ENCODE measurements around the gene RALGAPA2. TPM values are rescaled to one million over a fixed set of nuclear protein-coding genes. Genes with fewer than 3 reads are reported as not detected.

Gene RALGAPA2
- total and polyA plus RNA-seq, 7 donors = 8.4 to 23.2 (median 18.5) TPM

GRCh38 chr20:20391115-20391514 lies 321.3 kb downstream of the RALGAPA2 start:
- no peaks in the 10 kb centered on the region for H3K27me3 ChIP-seq
- H3K4me3 ChIP-seq = no peak overlapping the region
- 93% methylated on average over 4 of the region's 4 CpGs for WGBS, 2 donors
- H3K9me3 ChIP-seq = no peaks in the 10 kb centered on the region
- no peak overlapping the region for H3K27ac ChIP-seq
- intact Hi-C loops (cut with DNase I) = no loop called here
- no peak for DNase-seq
- H3K36me3 ChIP-seq = peaks cover 0 to 12% (median 0%) of the 10 kb centered on the region in 4 donors
- TF ChIP-seq POLR2A (IDR thresholded peaks at IDR 0.05) (no peak), POLR2AphosphoS5 (IDR thresholded peaks at IDR 0.05) (no peak), EP300 (IDR thresholded peaks at IDR 0.05) (no peak), CTCF (IDR thresholded peaks at IDR 0.05) (no peak)
- no peaks in the 10 kb centered on the region for H3K4me1 ChIP-seq

GRCh38 chr20:20390393-20390792 lies 322.1 kb downstream of the RALGAPA2 start:
- Histone ChIP-seq H3K36me3 (peaks cover 0 to 12% (median 0%) of the 10 kb centered on the region in 4 donors), H3K9me3 (no peaks in the 10 kb centered on the region), H3K4me3 (no peak overlapping the region), H3K4me1 (no peaks in the 10 kb centered on the region), H3K27me3 (no peaks in the 10 kb centered on the region), H3K27ac (no peak overlapping the region)
- no peak for DNase-seq
- intact Hi-C loops (cut with DNase I) = no loop called here
- TF ChIP-seq POLR2A (IDR thresholded peaks at IDR 0.05) (no peak), CTCF (IDR thresholded peaks at IDR 0.05) (no peak), EP300 (IDR thresholded peaks at IDR 0.05) (no peak), POLR2AphosphoS5 (IDR thresholded peaks at IDR 0.05) (no peak)
- WGBS, 2 donors = 95 to 96% methylated on average over 9 of the region's 9 CpGs

- Histone ChIP-seq H3K4me1 (no peaks in the 10 kb centered on the region), H3K27me3 (peaks cover 0 to 14% (median 7%) of the 10 kb centered on the region in 3 donors), H3K27ac (no peak overlapping the region), H3K4me3 (no peak overlapping the region), H3K9me3 (no peaks in the 10 kb centered on the region), H3K36me3 (no peaks in the 10 kb centered on the region)
- DNase-seq = peak; percentile 3
- TF ChIP-seq POLR2AphosphoS5 (IDR thresholded peaks at IDR 0.05) (no peak), CTCF (IDR thresholded peaks at IDR 0.05) (no peak), EP300 (IDR thresholded peaks at IDR 0.05) (no peak), POLR2A (IDR thresholded peaks at IDR 0.05) (no peak)
- 77 to 82% methylated on average over 9 of the region's 9 CpGs for WGBS, 2 donors
- intact Hi-C loops (cut with DNase I) = no loop called here
Observed at GRCh38 chr20:20386192-20386591, 326.3 kb downstream of the RALGAPA2 start.

- peaks cover 0 to 3% (median 1%) of the 10 kb centered on the region in 4 donors for H3K9me3 ChIP-seq
- WGBS, 2 donors = 69 to 77% methylated on average over 8 of the region's 8 CpGs
- DNase-seq = no peak
- no peak overlapping the region for H3K27ac ChIP-seq
- no peak for TF ChIP-seq POLR2A (IDR thresholded peaks at IDR 0.05)
- no peak for TF ChIP-seq EP300 (IDR thresholded peaks at IDR 0.05)
- TF ChIP-seq POLR2AphosphoS5 (IDR thresholded peaks at IDR 0.05) = no peak
- no peak for TF ChIP-seq CTCF (IDR thresholded peaks at IDR 0.05)
- intact Hi-C loops (cut with DNase I) = no loop called here
- peaks cover 0 to 42% (median 17%) of the 10 kb centered on the region in 3 donors for H3K27me3 ChIP-seq
- no peak overlapping the region for H3K4me3 ChIP-seq
- no peaks in the 10 kb centered on the region for H3K36me3 ChIP-seq
- H3K4me1 ChIP-seq = no peaks in the 10 kb centered on the region
Observed at GRCh38 chr20:20375862-20376261, 336.6 kb downstream of the RALGAPA2 start.

- no peak for DNase-seq
- no peak overlapping the region for H3K27ac ChIP-seq
- peaks cover 19 to 69% (median 39%) of the 10 kb centered on the region in 3 donors for H3K27me3 ChIP-seq
- WGBS, 2 donors = 57 to 65% methylated on average over 17 of the region's 17 CpGs
- H3K4me1 ChIP-seq = peaks cover 0 to 16% (median 13%) of the 10 kb centered on the region in 4 donors
- TF ChIP-seq POLR2AphosphoS5 (IDR thresholded peaks at IDR 0.05) (no peak), EP300 (IDR thresholded peaks at IDR 0.05) (no peak), POLR2A (IDR thresholded peaks at IDR 0.05) (no peak), CTCF (IDR thresholded peaks at IDR 0.05) (no peak)
- H3K9me3 ChIP-seq = no peaks in the 10 kb centered on the region
- intact Hi-C loops (cut with DNase I) = no loop called here
- no peak overlapping the region for H3K4me3 ChIP-seq
- H3K36me3 ChIP-seq = no peaks in the 10 kb centered on the region
Observed at GRCh38 chr20:20373091-20373571, 339.3 kb downstream of the RALGAPA2 start.
